ENCODE results near the gene ZNF831.

Gene ZNF831

GRCh38 chr20:59214073-59214472, 50.5 kb downstream of the ZNF831 start:
- no peak for DNase-seq (ENCODE audit: low read depth in 3 of 3)

- no peak for DNase-seq (ENCODE audit: low read depth in 3 of 3)
These were observed 51.3 kb downstream of the ZNF831 start for GRCh38 chr20:59214606-59215547.

GRCh38 chr20:59217173-59217572, 53.6 kb downstream of the ZNF831 start:
- DNase-seq (ENCODE audit: low read depth in 3 of 3) = no peak

GRCh38 chr20:59217794-59218280, 54.2 kb downstream of the ZNF831 start:
- DNase-seq (ENCODE audit: low read depth in 3 of 3) = no peak

GRCh38 chr20:59219211-59219610, 55.6 kb downstream of the ZNF831 start:
- DNase-seq (ENCODE audit: low read depth in 3 of 3) = no peak

- DNase-seq (ENCODE audit: low read depth in 3 of 3) = no peak
These were observed 56.5 kb downstream of the ZNF831 start for GRCh38 chr20:59220161-59220560.

- DNase-seq (ENCODE audit: low read depth in 3 of 3) = no peak
These were observed 57.6 kb downstream of the ZNF831 start for GRCh38 chr20:59221049-59221706.

GRCh38 chr20:59221707-59222252, 58.2 kb downstream of the ZNF831 start:
- no peak for DNase-seq (ENCODE audit: low read depth in 3 of 3)

GRCh38 chr20:59222253-59223181, 58.9 kb downstream of the ZNF831 start:
- peak; percentile 60 to 81 (median 69) for DNase-seq (ENCODE audit: low read depth in 3 of 3)

GRCh38 chr20:59223182-59223601, 59.6 kb downstream of the ZNF831 start:
- DNase-seq (ENCODE audit: low read depth in 3 of 3) = no peak

- DNase-seq (ENCODE audit: low read depth in 3 of 3) = no peak
These were observed 60.1 kb downstream of the ZNF831 start for GRCh38 chr20:59223750-59224149.

- no peak for DNase-seq (ENCODE audit: low read depth in 3 of 3)
These were observed 60.6 kb downstream of the ZNF831 start for GRCh38 chr20:59224236-59224635.

GRCh38 chr20:59230385-59230784, 66.8 kb downstream of the ZNF831 start:
- DNase-seq (ENCODE audit: low read depth in 3 of 3) = no peak

- DNase-seq (ENCODE audit: low read depth in 3 of 3) = no peak
These were observed 67.6 kb downstream of the ZNF831 start for GRCh38 chr20:59231124-59231804.

- DNase-seq (ENCODE audit: low read depth in 3 of 3) = no peak
These were observed 69.0 kb downstream of the ZNF831 start for GRCh38 chr20:59232618-59233017.

- no peak for DNase-seq (ENCODE audit: low read depth in 3 of 3)
These were observed 71.6 kb downstream of the ZNF831 start for GRCh38 chr20:59235226-59235625.

- DNase-seq (ENCODE audit: low read depth in 3 of 3) = no peak
These were observed 76.4 kb downstream of the ZNF831 start for GRCh38 chr20:59240006-59240405.

- DNase-seq (ENCODE audit: low read depth in 3 of 3) = peak in 1 of 3 donors; percentile 10
These were observed 79.3 kb downstream of the ZNF831 start for GRCh38 chr20:59242714-59243626.

GRCh38 chr20:59246691-59247400, 83.2 kb downstream of the ZNF831 start:
- DNase-seq (ENCODE audit: low read depth in 3 of 3) = no peak

All from stimulated activated CD4-positive, alpha-beta T cell treated with anti-CD3 and anti-CD28 coated beads, TNF-alpha, amount 100 ng/mL, for 48 hours (primary cell).